Left renal pelvis (tissue), 4 donors: ENCODE measurements around the gene XCL1. TPM values are rescaled to one million over a fixed set of nuclear protein-coding genes. Genes with fewer than 3 reads are reported as not detected.
"Not testable (repeated sequence)": the region's sequence is repeated elsewhere in the genome, so short reads cannot be mapped to it uniquely, and the experiment has no call there.

ENCODE experiments used
- DNase-seq, 4 donors: peaks; one replicate each; pipeline ENCODE4 v3.0.0-alpha.2; 2013; ENCODE audit warnings: low read depth in 4 of 4, low spot score in 3 of 4
- polyA plus RNA-seq, 4 donors: library from polyadenylated mRNA; unstranded; fragments of 120-200 nt; gene quantifications; one replicate each; pipeline ENCODE4 v1.2.1, GENCODE V29; 2013; ENCODE audit not compliant: insufficient read length in 4 of 4

Gene XCL1
- under 1 TPM in 2 of 4 donors, not detected in 2; 0.12 to 0.14 TPM for polyA plus RNA-seq

- not testable (repeated sequence) for DNase-seq
Measured at GRCh38 chr1:168576245-168576688, at the start of gene XCL1. TSS of gene XCL1 (plus strand) at chr1:168576605. CDS start at chr1:168576638, 33 bp downstream.

DNA sequence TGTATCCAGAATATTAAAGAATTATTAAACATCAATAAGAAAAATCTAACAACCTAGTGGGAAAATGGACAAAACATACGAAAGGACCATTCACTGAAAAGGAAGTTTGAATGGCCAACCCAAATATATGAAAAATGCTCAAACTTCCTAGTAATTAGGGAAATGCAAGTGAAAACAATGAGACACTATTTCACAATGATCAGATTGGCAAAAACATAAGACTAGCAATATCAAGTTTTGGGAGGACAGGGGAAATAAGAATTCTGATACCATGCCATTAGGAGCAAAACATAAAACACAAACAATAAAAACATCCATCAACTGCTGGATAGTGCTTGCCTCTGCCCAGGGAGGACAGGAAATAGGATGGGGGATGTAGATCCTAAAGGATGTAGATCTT is 46.9 kb upstream of the XCL1 start:
- no peak for DNase-seq

- DNase-seq: no peak
Measured at GRCh38 chr1:168531615-168532345, 44.6 kb upstream of the XCL1 start.

DNA sequence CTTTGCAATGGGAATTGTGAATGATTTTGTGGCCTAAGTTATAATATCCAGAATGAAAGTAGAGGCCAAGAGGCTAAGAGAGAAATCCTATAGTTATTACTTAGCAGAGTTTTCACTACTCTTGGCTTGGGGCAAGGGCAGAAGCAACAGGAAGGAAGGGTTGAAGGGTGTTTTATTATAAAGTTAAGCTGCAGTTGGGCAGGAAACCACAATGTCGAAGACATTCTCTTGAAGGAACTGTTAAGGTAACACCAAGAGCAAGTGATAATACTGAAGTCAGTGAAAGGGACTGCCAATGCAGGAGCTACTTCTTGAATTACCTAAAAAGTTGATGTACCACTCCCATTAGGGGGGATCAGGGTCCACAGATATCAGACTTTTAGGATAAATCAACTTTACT is 40.9 kb upstream of the XCL1 start:
- no peak for DNase-seq

DNA sequence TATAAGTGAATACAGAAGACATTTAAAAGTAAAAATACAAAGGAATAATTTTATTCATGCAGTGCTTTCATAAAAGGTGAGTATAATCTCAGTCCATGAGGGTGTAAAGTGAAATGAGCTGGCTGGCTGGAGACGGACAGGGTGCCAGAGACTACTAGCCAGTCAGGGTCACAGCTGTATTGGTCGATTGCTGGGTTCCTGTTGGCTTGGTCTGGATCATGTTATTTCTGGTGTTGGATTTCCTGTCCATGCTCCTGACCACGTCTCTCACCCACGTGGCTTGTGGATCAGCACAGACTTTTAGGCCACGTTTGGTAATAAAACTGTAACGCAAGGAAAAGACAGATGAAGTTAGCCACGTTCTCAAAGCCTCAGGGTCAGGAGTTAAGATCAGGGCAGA is 35.6 kb upstream of the XCL1 start:
- DNase-seq: not testable (repeated sequence)

- not testable (repeated sequence) for DNase-seq
Measured at GRCh38 chr1:168542978-168543377, 33.4 kb upstream of the XCL1 start.

DNA sequence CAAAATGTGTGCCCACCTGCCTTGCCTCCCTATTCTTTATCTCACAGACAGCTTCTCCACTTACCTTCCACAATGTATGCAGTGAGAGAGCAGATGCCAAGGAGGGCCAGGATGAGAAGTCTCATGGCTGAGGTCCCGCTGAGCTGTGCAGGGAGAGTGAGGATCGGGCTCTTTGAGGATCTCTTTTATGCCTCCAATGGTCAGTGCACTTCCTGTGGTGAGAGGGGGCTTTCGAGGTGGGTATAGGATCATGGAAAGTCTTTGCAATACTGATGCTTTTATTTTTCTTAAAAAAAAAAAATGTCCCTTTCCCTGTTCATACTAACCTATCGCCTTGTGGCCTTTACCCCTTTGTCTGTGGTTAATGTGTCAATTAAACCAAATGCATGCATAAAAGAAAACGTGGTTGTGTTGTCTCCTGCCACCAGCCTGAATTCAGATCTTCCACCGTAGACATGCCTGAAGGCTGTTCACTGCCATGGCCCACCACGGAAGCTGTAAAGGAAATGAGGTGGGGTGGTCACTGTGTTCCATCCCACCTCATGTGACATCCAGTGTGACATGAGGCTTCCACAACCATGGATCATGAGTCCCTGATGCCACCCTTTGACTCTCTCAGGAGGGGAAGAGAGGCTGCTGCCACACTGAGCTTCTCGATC is 32.4 kb upstream of the XCL1 start, which contains the start of gene XCL2:
TSS of gene XCL2 (minus strand) at position 158 of the 659 bp plus-strand sequence. CDS start at position 125, 33 bp downstream.
- DNase-seq: not testable (repeated sequence)

GRCh38 chr1:168545678-168546552 is 30.5 kb upstream of the XCL1 start:
- not testable (repeated sequence) for DNase-seq

DNA sequence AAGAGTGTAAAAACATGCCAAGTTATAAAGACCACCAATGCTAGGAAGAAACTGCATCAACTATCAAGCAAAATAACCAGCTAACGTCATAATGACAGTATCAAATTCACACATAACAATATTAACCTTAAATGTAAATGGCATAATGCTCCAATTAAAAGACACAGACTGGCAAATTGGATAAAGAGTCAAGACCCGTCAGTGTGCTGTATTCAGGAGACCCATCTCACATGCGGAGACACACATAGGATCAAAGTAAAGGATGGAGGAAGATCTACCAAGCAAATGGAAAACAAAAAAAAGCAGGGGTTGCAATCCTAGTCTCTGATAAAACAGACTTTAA is 29.9 kb upstream of the XCL1 start:
- DNase-seq: not testable (repeated sequence)

DNA sequence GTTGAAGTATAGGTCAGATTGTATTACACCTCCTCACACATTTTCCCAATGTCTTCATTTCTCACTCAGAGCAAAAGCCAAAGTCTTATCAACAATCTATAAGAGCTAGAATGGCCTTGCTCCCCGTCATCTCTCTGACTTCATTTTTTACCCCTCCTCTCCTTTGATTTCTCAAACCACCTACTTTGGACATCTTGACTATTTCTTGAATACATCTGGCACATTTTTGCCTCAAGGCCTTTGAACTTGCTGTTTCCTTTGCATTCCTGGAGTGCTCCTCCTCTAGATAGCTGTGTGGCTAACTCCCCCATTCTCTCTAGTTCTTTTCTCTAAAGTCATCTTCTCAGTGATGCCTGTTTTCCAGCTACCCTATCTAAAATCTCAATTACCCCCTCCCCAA is 25.4 kb upstream of the XCL1 start:
- DNase-seq: no peak

DNA sequence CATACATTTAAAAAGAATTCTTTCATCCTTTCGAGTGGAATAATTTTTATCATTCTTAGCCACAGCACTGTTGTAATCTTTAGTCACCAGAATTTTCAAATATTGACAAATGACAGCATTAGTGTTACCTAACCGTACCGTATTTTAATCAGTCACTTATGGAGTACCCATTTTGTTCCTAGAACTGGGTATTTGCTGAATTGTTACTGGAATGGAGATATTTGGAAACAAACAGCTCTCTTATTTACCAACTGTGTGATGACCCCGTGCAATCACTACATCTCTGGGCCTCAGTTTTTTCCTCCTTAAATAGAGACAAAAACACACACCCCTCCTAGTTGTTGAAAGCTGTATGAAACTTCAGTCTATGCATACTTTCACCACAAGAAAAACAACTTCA is 24.7 kb upstream of the XCL1 start:
- no peak for DNase-seq

GRCh38 chr1:168552961-168553360 is 23.4 kb upstream of the XCL1 start:
- no peak for DNase-seq

DNA sequence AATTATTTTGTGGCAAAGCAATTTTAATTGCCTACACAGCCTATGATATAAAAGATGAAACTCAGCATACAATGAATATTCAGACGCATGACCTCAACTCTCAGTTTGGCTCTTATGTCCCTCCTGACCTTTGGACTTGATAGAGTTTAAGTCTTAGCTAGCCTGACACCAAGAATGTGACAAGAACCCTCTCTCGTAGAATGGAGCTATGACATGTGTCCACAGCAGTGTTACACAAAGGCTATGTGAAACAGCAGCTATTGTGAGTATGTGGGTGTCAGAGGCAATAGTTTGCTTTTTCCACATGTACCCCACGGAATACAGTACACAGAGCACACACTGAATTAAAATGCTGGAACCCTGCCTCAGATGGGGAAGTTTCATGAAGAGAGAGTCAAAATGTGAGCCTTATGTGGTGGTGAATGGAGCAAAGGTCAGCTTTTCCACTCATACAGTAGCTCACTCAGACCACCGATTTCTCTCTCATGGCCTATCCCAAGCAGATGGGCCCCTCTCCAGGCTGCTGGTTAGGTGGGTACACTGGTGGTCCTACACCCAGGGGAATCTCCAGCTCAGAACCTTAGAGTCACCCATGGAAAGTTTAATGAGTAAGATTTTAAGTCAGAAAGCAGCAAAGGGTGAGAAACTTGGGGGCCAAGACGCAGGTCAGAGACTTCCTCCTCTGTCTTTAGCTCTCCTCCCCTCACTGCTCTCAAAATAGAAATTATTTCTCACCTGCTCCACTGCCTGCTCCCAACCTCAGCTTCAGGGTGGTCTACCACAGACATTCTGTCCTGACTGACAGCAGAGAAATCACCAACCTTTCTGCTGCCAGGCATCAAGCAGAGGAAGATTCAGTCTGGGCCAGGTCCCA is 22.5 kb upstream of the XCL1 start:
- no peak for DNase-seq

GRCh38 chr1:168554603-168555483 is 21.6 kb upstream of the XCL1 start:
- DNase-seq: no peak

- no peak for DNase-seq
Measured at GRCh38 chr1:168555508-168556046, 20.8 kb upstream of the XCL1 start.

DNA sequence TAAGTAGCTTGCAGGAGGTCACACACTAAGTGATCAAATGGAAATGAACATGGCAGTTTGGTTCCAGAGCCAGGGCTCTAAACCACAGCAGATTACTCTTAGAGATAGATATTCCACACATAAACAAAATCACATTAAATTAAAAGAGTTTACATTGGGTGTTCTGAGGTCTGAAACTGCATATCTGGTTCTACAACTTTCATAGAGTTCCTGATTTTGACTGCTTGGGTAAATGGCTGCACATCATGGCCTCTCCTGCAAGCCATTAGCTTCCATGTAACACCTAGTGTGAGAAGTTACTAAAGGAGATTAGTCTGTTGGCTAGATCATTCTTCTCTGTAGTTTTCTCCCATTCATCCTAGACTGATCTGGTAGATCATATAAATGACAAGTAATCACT is 19.8 kb upstream of the XCL1 start:
- no peak for DNase-seq

DNA sequence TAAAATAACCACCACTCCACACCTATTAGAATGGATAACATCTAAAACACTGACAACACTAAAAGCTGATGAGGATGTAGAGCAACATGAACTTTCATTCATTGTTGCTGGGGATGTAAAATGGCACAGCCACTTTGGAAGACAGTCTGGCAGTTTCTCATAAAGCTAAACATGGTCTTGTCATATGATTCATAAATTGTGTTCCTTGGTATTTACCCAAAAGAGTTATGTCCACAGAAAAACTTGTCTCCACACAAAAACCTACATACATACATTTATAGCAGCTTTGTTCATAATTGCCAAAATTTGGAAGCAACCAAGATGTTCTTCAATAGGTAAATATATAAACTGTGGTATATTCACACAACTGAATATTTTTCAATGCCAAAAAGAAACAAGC is 16.0 kb upstream of the XCL1 start:
- DNase-seq: no peak

GRCh38 chr1:168561989-168562388 is 14.4 kb upstream of the XCL1 start:
- DNase-seq: no peak

- no peak for DNase-seq
Measured at GRCh38 chr1:168565825-168566224, 10.6 kb upstream of the XCL1 start.
